HCT116 (cell line): ENCODE results near the gene CLDN9. TPM values are rescaled to one million over a fixed set of nuclear protein-coding genes. Genes with fewer than 3 reads are reported as not detected.

ENCODE experiments used
- ATAC-seq: fragments of 200-7000 bp; cut with Tn5 transposase; 2 replicates; pipeline ENCODE4 v1.9.1; 2020; ENCODE audit warnings: mild to moderate bottlenecking, moderate library complexity
- BruUV-seq: library from RNA; stranded (reverse); fragments of 400-500 nt; replicated peaks from 2 replicates; lab custom pipeline; 2021; lab: Mats Ljungman, UMichigan
- CTCF ChIA-PET: fragments of 300-600 bp; sonication (Branson Sonifier 250); formaldehyde crosslinking; loops from one replicate; lab custom pipeline; 2021; ENCODE audit warnings: antibody characterized with exemption; lab: Charles Lee
- POLR2A ChIA-PET: fragments of 300-600, 350-600 bp; sonication (Branson Sonifier 250); formaldehyde crosslinking; loops from one replicate; lab custom pipeline; 2021; ENCODE audit warnings: antibody characterized with exemption; lab: Charles Lee
- RAD21 ChIA-PET, 2 experiments: fragments of 300-600 bp; sonication (Branson Sonifier 250); formaldehyde crosslinking; loops; one replicate each; lab custom pipeline; 2023; ENCODE audit warnings: low total read pairs in 2 of 2; ENCODE audit not compliant: uncharacterized antibody in 2 of 2, unreplicated experiment in 2 of 2, low non-redundant PET in 1 of 2; lab: Charles Lee
- DNase-seq: peaks from one replicate; pipeline ENCODE4 v3.0.0-alpha.2; 2010; ENCODE audit warnings: low read depth, low spot score
- H2AFZ ChIP-seq: fragments of 200-600 bp; shearing (Covaris generic), sonication (generic); 2 replicates; pipeline ENCODE4 v1.6.1; 2017; ENCODE audit warnings: low read depth, mixed run types, mixed read lengths, antibody characterized with exemption, low read length; ENCODE audit not compliant: poor library complexity, severe bottlenecking
- H3K27ac ChIP-seq: 2 replicates; pipeline ENCODE4 v1.5.1; 2012; ENCODE audit warnings: low read depth, low read length
- H3K27me3 ChIP-seq: fragments of 200-600 bp; sonication (generic); 2 replicates; pipeline ENCODE4 v1.6.1; 2016; ENCODE audit warnings: mixed run types, low read length, mixed read lengths; ENCODE audit not compliant: insufficient read depth
- H3K36me3 ChIP-seq, 2 experiments: fragments of 200-500 bp in 1 of 2; fragments of 200-600 bp in 1 of 2; sonication (Bioruptor generic) in 1 of 2; sonication (generic) in 1 of 2; 2 replicates each; pipeline versions ENCODE4 v1.5.1 to v1.6.1; 2014 to 2016; ENCODE audit warnings: low read length in 2 of 2, inconsistent platforms in 1 of 2, mixed read lengths in 1 of 2, mixed run types in 1 of 2; ENCODE audit not compliant: insufficient read depth in 2 of 2, control insufficient read depth in 1 of 2
- H3K4me1 ChIP-seq, 2 experiments: fragments of 200-600 bp in 1 of 2; sonication (generic) in 1 of 2; 2 replicates each; pipeline versions ENCODE4 v1.5.1 to v1.6.1; 2012 to 2017; ENCODE audit warnings: low read length in 2 of 2, inconsistent platforms in 1 of 2, mild to moderate bottlenecking in 1 of 2, mixed read lengths in 1 of 2, mixed run types in 1 of 2, moderate library complexity in 1 of 2; ENCODE audit not compliant: insufficient read depth in 2 of 2, control insufficient read depth in 1 of 2
- H3K4me2 ChIP-seq: fragments of 200-600 bp; sonication (generic); 2 replicates; pipeline ENCODE4 v1.6.1; 2017; ENCODE audit warnings: mixed run types, low read length, mixed read lengths
- H3K4me3 ChIP-seq, 2 experiments: fragments of 200-600 bp in 1 of 2; sonication (generic) in 1 of 2; replicated peaks in 1 of 2; 2 replicates each; pipeline ENCODE4 v1.5.1; 2011 to 2016; ENCODE audit warnings: low read length in 2 of 2, control low read depth in 1 of 2, low read depth in 1 of 2, mild to moderate bottlenecking in 1 of 2, mixed read lengths in 1 of 2, mixed run types in 1 of 2
- H3K79me2 ChIP-seq: fragments of 200-600 bp; sonication (generic); 2 replicates; pipeline ENCODE4 v1.6.1; 2017; ENCODE audit warnings: mild to moderate bottlenecking, mixed run types, low read length, moderate library complexity, mixed read lengths; ENCODE audit not compliant: insufficient read depth
- H3K9ac ChIP-seq: fragments of 200-600 bp; sonication (generic); 2 replicates; pipeline ENCODE4 v1.6.1; 2016; ENCODE audit warnings: low read length, mixed read lengths
- H3K9me2 ChIP-seq: fragments of 200-600 bp; sonication (generic), shearing (Covaris generic); 2 replicates; pipeline ENCODE4 v1.6.1; 2017; ENCODE audit warnings: mixed run types, mild to moderate bottlenecking, moderate library complexity; ENCODE audit not compliant: insufficient read depth
- H3K9me3 ChIP-seq, 2 experiments: fragments of 200-500 bp in 1 of 2; fragments of 200-600 bp in 1 of 2; sonication (Bioruptor generic) in 1 of 2; sonication (generic) in 1 of 2; 2 replicates each; pipeline ENCODE4 v1.6.1; 2014 to 2017; ENCODE audit warnings: low read length in 2 of 2, mixed read lengths in 2 of 2, inconsistent platforms in 1 of 2, low read depth in 1 of 2, mild to moderate bottlenecking in 1 of 2, mixed run types in 1 of 2, moderate library complexity in 1 of 2; ENCODE audit not compliant: control insufficient read depth in 1 of 2, insufficient read depth in 1 of 2
- H4K20me1 ChIP-seq: fragments of 200-600 bp; sonication (generic), shearing (Covaris generic); 2 replicates; pipeline ENCODE4 v1.6.1; 2017; ENCODE audit warnings: mixed run types, mild to moderate bottlenecking, moderate library complexity; ENCODE audit not compliant: insufficient read depth
- CEBPB ChIP-seq: IDR thresholded peaks from 2 replicates; pipeline ENCODE4 v1.6.1; 2012; ENCODE audit warnings: low read depth
- FOSL1 ChIP-seq: IDR thresholded peaks from 2 replicates; pipeline ENCODE4 v1.6.1; 2012; ENCODE audit warnings: low read depth
- POLR2AphosphoS5 ChIP-seq: IDR thresholded peaks from 2 replicates; pipeline ENCODE4 v1.6.1; 2011; ENCODE audit warnings: mild to moderate bottlenecking, low read depth, low read length, moderate library complexity
- TCF7L2 ChIP-seq: IDR thresholded peaks from 2 replicates; pipeline ENCODE4 v1.7.0; 2011; ENCODE audit warnings: borderline replicate concordance, inconsistent platforms; ENCODE audit not compliant: insufficient read depth, insufficient read length; ENCODE audit errors: extremely low read depth
- ZFX ChIP-seq: fragments of 450-650 bp; IDR thresholded peaks from 2 replicates; pipeline ENCODE4 v1.6.1; 2017
- intact Hi-C: fragments of 100-400 bp; cut with micrococcal nuclease; formaldehyde crosslinking; loops from 2 replicates; pipeline ENCODE4 v1.10.0; 2022
- total RNA-seq: library from RNA; stranded (reverse); gene quantifications from one replicate; pipeline ENCODE4 v1.2.1, GENCODE V29; 2021; ENCODE audit not compliant: unreplicated experiment
- TF ChIP-seq, protein P1 (sequence below): IDR thresholded peaks from 2 replicates; pipeline ENCODE4 v1.6.1; 2012
- TF ChIP-seq, protein P2 (sequence below): IDR thresholded peaks from 2 replicates; pipeline ENCODE4 v1.6.1; 2011; ENCODE audit warnings: mild to moderate bottlenecking, low read length, moderate library complexity; ENCODE audit not compliant: insufficient replicate concordance; ENCODE audit errors: extremely low read depth

CLDN9 gene
- total RNA-seq, 1 experiment from 2014 or later = 0.76 TPM

- ATAC-seq (no peak), DNase-seq (no peak)
- intact Hi-C loops = no loop called here
- Histone ChIP-seq H3K9me3 (no peaks in the 10 kb centered on the region), H2AFZ (no peak overlapping the region), H3K27ac (no peak overlapping the region), H3K79me2 (no peaks in the 10 kb centered on the region), H4K20me1 (no peaks in the 10 kb centered on the region), H3K27me3 (no peaks in the 10 kb centered on the region), H3K36me3 (no peaks in the 10 kb centered on the region), H3K9ac (peak overlapping the region; percentile 64), H3K9me2 (no peaks in the 10 kb centered on the region), H3K4me2 (peak overlapping the region; percentile 84), H3K4me1 (peaks cover 64 to 89% of the 10 kb centered on the region in 2 experiments)
- CTCF ChIA-PET = no interaction called here
- POLR2A ChIA-PET = interaction anchor here (11.4 kb wide), 1 partner anchor 13 kb away, joined by 188 read pairs; the partner anchor contains the start of genes CLDN6, HCFC1R1, THOC6 and TNFRSF12A
- TF ChIP-seq FOSL1 (no peak), CEBPB (no peak)
- TF ChIP-seq, protein P1, sequence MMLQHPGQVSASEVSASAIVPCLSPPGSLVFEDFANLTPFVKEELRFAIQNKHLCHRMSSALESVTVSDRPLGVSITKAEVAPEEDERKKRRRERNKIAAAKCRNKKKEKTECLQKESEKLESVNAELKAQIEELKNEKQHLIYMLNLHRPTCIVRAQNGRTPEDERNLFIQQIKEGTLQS = no peak
- TF ChIP-seq, all 23 proteins: peak for 0
- BruUV-seq = no TSS peak
- RAD21 ChIA-PET = no interaction called here
- H3K4me3 ChIP-seq = no peak overlapping the region; a peak in 1 of 4 replicates
These were observed 4.1 kb upstream of the CLDN9 start for GRCh38 chr16:3008690-3009037.

- H4K20me1 ChIP-seq = no peaks in the 10 kb centered on the region
- CTCF ChIA-PET = interaction anchor here (1.0 to 2.1 kb wide), 5 partner anchors 10 to 22 kb away, joined by 3 to 12 read pairs (median 6); partner anchors contain the start of genes HCFC1R1, THOC6 and TNFRSF12A
- ATAC-seq (peak; percentile 70), DNase-seq (peak; percentile 66)
- no peaks in the 10 kb centered on the region for H3K79me2 ChIP-seq
- POLR2A ChIA-PET = interaction anchor here (1.0 to 11.4 kb wide), 2 partner anchors 12 to 258 kb away, joined by 3 to 188 read pairs; partner anchors contain the start of genes CLDN6, HCFC1R1, THOC6 and TNFRSF12A
- peak overlapping the region; percentile 84 for H3K4me2 ChIP-seq
- intact Hi-C loops = no loop called here
- H3K9me2 ChIP-seq = no peaks in the 10 kb centered on the region
- H3K9me3 ChIP-seq = no peaks in the 10 kb centered on the region
- BruUV-seq = no TSS peak
- RAD21 ChIA-PET = no interaction called here
- no peaks in the 10 kb centered on the region for H3K27me3 ChIP-seq
- no peak overlapping the region for H2AFZ ChIP-seq
- peak overlapping the region; percentile 16 to 46 for H3K4me3 ChIP-seq
- peaks cover 67 to 99% of the 10 kb centered on the region in 2 experiments for H3K4me1 ChIP-seq
- peak overlapping the region; percentile 64 for H3K9ac ChIP-seq
- peak overlapping the region; percentile 76 for H3K27ac ChIP-seq
- no peaks in the 10 kb centered on the region for H3K36me3 ChIP-seq
- TF ChIP-seq, protein P2, sequence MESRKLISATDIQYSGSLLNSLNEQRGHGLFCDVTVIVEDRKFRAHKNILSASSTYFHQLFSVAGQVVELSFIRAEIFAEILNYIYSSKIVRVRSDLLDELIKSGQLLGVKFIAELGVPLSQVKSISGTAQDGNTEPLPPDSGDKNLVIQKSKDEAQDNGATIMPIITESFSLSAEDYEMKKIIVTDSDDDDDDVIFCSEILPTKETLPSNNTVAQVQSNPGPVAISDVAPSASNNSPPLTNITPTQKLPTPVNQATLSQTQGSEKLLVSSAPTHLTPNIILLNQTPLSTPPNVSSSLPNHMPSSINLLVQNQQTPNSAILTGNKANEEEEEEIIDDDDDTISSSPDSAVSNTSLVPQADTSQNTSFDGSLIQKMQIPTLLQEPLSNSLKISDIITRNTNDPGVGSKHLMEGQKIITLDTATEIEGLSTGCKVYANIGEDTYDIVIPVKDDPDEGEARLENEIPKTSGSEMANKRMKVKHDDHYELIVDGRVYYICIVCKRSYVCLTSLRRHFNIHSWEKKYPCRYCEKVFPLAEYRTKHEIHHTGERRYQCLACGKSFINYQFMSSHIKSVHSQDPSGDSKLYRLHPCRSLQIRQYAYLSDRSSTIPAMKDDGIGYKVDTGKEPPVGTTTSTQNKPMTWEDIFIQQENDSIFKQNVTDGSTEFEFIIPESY = peak; percentile 66
- TF ChIP-seq POLR2AphosphoS5 (peak; percentile 73), TCF7L2 (peak; percentile 26), ZFX (no peak)
These were observed 2.9 kb upstream of the CLDN9 start for GRCh38 chr16:3009568-3010390.
